ENCODE measurements around the gene GABBR1.

GABBR1 gene

DNA sequence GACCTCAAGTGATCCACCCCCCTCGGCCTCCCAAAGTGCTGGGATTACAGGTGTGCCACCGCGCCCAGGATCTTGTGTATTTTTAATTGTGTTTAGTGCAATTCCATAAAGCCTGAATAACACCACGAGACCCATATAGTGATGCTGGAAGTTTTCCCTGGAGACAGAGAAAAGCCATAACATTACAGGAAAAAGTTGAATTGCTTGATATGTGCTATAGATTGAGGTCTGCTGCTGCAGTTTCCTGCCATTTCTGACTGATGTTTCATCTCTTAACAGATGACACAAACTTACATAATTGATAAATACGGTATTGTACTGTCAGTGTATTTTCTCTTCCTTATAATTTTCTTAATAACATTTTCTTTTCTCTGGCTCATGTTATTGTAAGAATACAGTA is 66.1 kb downstream of the GABBR1 start:
- TF ChIP-seq, protein P1, sequence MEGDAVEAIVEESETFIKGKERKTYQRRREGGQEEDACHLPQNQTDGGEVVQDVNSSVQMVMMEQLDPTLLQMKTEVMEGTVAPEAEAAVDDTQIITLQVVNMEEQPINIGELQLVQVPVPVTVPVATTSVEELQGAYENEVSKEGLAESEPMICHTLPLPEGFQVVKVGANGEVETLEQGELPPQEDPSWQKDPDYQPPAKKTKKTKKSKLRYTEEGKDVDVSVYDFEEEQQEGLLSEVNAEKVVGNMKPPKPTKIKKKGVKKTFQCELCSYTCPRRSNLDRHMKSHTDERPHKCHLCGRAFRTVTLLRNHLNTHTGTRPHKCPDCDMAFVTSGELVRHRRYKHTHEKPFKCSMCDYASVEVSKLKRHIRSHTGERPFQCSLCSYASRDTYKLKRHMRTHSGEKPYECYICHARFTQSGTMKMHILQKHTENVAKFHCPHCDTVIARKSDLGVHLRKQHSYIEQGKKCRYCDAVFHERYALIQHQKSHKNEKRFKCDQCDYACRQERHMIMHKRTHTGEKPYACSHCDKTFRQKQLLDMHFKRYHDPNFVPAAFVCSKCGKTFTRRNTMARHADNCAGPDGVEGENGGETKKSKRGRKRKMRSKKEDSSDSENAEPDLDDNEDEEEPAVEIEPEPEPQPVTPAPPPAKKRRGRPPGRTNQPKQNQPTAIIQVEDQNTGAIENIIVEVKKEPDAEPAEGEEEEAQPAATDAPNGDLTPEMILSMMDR (conservative IDR thresholded peaks at IDR 0.05; ENCODE audit: low read depth), result no peak
- no peak for DNase-seq (ENCODE audit: low spot score)
- ChIA-PET POLR2A (ENCODE audit: low non-redundant PET) (no interaction called here), CTCF (no interaction called here)
- H3K27ac ChIP-seq, result no peak overlapping the region

- TF ChIP-seq, protein P1 (conservative IDR thresholded peaks at IDR 0.05; ENCODE audit: low read depth), result no peak
- ChIA-PET POLR2A (ENCODE audit: low non-redundant PET) (no interaction called here), CTCF (no interaction called here)
- H3K27ac ChIP-seq, result no peak overlapping the region
- no peak for DNase-seq (ENCODE audit: low spot score)
Observed at GRCh38 chr6:29564875-29565274, 68.1 kb downstream of the GABBR1 start.

- TF ChIP-seq, protein P1 (conservative IDR thresholded peaks at IDR 0.05; ENCODE audit: low read depth), result no peak
- DNase-seq (ENCODE audit: low spot score), result no peak
- ChIA-PET CTCF (interaction anchor here (0.6 kb wide), 1 partner anchor 971 kb away, joined by 12 read pairs; no protein-coding TSS in a partner anchor), POLR2A (ENCODE audit: low non-redundant PET) (no interaction called here)
- H3K27ac ChIP-seq, result no peak overlapping the region
Observed at GRCh38 chr6:29563435-29563965, 69.5 kb downstream of the GABBR1 start.

DNA sequence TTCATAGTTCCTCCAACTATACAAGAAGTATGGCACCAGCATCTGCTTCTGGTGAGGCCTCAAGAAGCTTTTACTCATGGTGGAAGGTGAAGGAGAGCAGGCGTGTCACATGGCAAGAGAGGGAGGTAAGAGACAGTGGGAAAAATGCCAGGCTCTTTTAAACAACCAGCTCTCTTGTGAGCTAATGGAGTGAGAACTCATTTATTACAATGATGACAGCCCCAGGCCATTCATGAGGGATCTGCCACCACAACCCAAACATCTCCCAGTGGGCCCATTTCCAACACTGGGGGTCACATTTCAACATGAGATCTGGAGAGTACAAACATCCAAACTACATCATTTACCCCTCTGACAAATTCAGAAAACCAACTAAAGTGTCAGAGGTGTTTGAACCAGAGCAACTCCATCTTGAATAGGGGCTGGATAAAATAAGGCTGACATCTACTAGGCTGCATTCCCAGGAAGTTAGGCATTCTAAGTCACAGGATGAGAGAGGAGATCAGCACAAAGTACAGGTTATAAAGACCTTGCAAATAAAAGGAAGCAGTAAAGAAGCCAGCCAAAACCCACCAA is 71.3 kb downstream of the GABBR1 start:
- TF ChIP-seq, protein P1 (conservative IDR thresholded peaks at IDR 0.05; ENCODE audit: low read depth), result no peak
- DNase-seq (ENCODE audit: low spot score), result no peak
- ChIA-PET POLR2A (ENCODE audit: low non-redundant PET) (no interaction called here), CTCF (no interaction called here)
- H3K27ac ChIP-seq, result no peak overlapping the region

DNA sequence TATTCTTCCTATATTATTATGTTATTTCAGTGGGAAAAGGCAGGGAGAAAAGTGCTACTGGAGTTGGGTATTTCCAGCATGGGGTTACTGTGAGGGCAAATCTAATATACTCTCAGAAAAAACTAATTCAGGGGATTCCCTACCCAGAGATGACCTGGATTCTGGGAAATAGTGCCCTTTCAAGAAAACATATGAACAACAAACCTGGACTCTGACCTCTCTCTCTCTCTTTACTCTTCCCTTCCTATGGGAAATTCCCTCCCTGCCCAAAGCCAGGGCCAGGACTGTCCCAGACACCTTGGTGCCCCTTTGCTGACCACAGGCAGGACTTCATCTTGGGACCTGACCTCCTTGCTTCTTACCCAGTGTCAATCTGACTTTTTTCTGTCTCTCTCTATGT is 71.9 kb downstream of the GABBR1 start:
- ChIA-PET POLR2A (ENCODE audit: low non-redundant PET) (no interaction called here), CTCF (no interaction called here)
- DNase-seq (ENCODE audit: low spot score), result no peak
- no peak overlapping the region for H3K27ac ChIP-seq
- TF ChIP-seq, protein P1 (conservative IDR thresholded peaks at IDR 0.05; ENCODE audit: low read depth), result no peak

GRCh38 chr6:29559524-29560287 is 73.3 kb downstream of the GABBR1 start, which contains the start of gene UBD:
UBD (minus strand) TSS chr6:29559732; CDS start chr6:29559701, 31 bp downstream.
- no peak for DNase-seq (ENCODE audit: low spot score)
- POLR2A ChIA-PET (ENCODE audit: low non-redundant PET), result no interaction called here
- CTCF ChIA-PET, result no interaction called here
- H3K27ac ChIP-seq, result no peak within 1 kb of the TSS
- TF ChIP-seq, protein P1 (conservative IDR thresholded peaks at IDR 0.05; ENCODE audit: low read depth), result no peak

Data from RWPE1 (cell line).